Colonic mucosa (tissue), 4 donors: ENCODE data around the gene PRMT3. TPM values are rescaled to one million over a fixed set of nuclear protein-coding genes. Genes with fewer than 3 reads are reported as not detected.

ENCODE experiments used
- DNase-seq: peaks from one replicate; pipeline ENCODE4 v3.0.0-alpha.2; 2020
- H3K27ac ChIP-seq: fragments of 200-600 bp; one replicate; pipeline ENCODE4 v1.8.0; 2021
- H3K27me3 ChIP-seq: fragments of 200-600 bp; one replicate; pipeline ENCODE4 v1.8.0; 2021
- H3K36me3 ChIP-seq: fragments of 200-600 bp; one replicate; pipeline ENCODE4 v1.8.0; 2021
- H3K4me1 ChIP-seq: fragments of 200-600 bp; one replicate; pipeline ENCODE4 v1.8.0; 2021; ENCODE audit warnings: mild to moderate bottlenecking
- H3K4me3 ChIP-seq: fragments of 200-600 bp; one replicate; pipeline ENCODE4 v1.8.0; 2021
- H3K9ac ChIP-seq, 2 donors: one replicate each; pipeline ENCODE4 v1.7.0; 2013; ENCODE audit warnings: control low read depth in 2 of 2, low read depth in 2 of 2, low read length in 2 of 2
- H3K9me3 ChIP-seq: fragments of 200-600 bp; one replicate; pipeline ENCODE4 v1.8.0; 2021
- intact Hi-C: fragments of 100-400 bp; cut with DNase I; formaldehyde crosslinking; loops from one replicate; pipeline ENCODE4 v1.14.1; 2022
- total RNA-seq, 2 donors: library from RNA; stranded (reverse); fragmentation: NEBNext Ultra II Directional in 1 of 2; extraction: Animal tissue kit (Norgen Biotek cat#: 25700) in 1 of 2; gene quantifications; one replicate each; pipeline ENCODE4 v1.2.1, GENCODE V29; 2021
- TF ChIP-seq, protein P1 (sequence below): fragments of 200-600 bp; IDR thresholded peaks from one replicate; pipeline ENCODE4 v1.8.0; 2022; ENCODE audit warnings: antibody characterized with exemption, mild to moderate bottlenecking
- donor health status: healthy.
- donor health status: DM: no; HTN: no; CAD: no.
- donor health status: DM: no; HTN: no; CAD: no.

PRMT3 gene
- total RNA-seq, 2 donors from 2014 or later: 6.2 to 11.0 TPM

DNA sequence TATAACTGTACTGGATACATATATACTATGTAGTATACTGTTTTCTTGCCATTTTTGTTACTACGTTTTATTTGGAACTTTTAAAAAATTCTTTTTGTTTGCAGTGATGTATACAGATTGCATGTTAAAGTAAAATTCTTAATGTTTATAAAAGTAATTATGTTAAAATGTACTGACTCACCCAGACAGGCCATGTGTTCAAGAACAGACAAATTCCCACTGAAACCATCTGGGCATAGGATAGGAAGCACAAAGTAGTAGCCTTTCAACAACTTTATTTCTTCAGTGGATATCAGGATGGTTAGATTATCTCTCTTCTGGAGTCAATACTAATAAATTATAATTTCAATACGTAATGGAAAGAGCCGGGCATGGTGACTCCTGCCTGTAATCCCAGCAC is 19.8 kb downstream of the PRMT3 start:
- Histone ChIP-seq H3K27ac (no peak overlapping the region), H3K9me3 (no peaks in the 10 kb centered on the region), H3K27me3 (no peaks in the 10 kb centered on the region), H3K36me3 (no peaks in the 10 kb centered on the region), H3K4me3 (no peak overlapping the region), H3K4me1 (no peaks in the 10 kb centered on the region), H3K9ac (no peak overlapping the region)
- TF ChIP-seq, protein P1, sequence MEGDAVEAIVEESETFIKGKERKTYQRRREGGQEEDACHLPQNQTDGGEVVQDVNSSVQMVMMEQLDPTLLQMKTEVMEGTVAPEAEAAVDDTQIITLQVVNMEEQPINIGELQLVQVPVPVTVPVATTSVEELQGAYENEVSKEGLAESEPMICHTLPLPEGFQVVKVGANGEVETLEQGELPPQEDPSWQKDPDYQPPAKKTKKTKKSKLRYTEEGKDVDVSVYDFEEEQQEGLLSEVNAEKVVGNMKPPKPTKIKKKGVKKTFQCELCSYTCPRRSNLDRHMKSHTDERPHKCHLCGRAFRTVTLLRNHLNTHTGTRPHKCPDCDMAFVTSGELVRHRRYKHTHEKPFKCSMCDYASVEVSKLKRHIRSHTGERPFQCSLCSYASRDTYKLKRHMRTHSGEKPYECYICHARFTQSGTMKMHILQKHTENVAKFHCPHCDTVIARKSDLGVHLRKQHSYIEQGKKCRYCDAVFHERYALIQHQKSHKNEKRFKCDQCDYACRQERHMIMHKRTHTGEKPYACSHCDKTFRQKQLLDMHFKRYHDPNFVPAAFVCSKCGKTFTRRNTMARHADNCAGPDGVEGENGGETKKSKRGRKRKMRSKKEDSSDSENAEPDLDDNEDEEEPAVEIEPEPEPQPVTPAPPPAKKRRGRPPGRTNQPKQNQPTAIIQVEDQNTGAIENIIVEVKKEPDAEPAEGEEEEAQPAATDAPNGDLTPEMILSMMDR: no peak
- intact Hi-C loops: no loop called here
- DNase-seq: no peak

DNA sequence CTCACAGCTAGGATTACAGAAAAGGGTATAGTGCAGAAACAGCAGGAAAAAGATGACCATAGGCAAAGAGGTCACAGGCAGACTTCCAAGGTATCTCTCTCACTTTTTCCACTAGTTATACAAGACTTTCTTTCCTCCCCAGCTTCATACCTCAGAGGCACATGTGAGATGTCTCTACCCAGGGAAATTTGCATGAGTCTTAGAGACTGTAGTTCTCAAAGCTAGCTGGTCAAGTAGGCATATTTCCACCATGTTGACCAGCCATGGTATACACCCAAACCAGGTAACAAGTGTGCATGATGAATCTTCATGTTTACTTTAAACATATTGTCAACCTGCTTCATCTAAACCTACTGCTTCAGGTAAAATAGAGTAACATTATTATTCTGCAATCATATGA is 27.9 kb downstream of the PRMT3 start:
- H3K27ac ChIP-seq: no peak overlapping the region
- H3K9me3 ChIP-seq: no peaks in the 10 kb centered on the region
- no peaks in the 10 kb centered on the region for H3K27me3 ChIP-seq
- DNase-seq: no peak
- no peaks in the 10 kb centered on the region for H3K36me3 ChIP-seq
- H3K4me3 ChIP-seq: no peak overlapping the region
- TF ChIP-seq, protein P1: no peak
- intact Hi-C loops: no loop called here
- H3K4me1 ChIP-seq: no peaks in the 10 kb centered on the region
- no peak overlapping the region for H3K9ac ChIP-seq

DNA sequence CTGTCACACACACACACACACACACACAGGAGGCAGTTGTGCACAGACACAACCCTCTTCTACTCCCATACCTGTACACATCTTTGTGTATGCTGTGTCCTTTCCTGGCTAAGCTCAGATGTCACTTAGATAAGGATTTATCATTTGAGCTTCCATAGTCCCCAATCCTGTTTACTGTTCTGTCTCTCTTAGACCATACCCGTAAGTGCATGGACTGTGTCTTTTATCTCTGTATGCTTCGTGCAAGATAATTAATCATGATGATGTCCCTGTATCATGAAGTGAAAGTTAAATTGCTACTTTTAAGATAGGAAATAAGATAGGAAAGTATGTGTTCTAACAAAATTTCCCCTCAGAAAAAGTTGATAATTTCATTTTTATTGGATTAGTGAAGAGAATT is 30.3 kb downstream of the PRMT3 start:
- no peaks in the 10 kb centered on the region for H3K27me3 ChIP-seq
- DNase-seq: no peak
- intact Hi-C loops: no loop called here
- H3K4me3 ChIP-seq: no peak overlapping the region
- TF ChIP-seq, protein P1: no peak
- no peaks in the 10 kb centered on the region for H3K4me1 ChIP-seq
- H3K9me3 ChIP-seq: no peaks in the 10 kb centered on the region
- no peak overlapping the region for H3K27ac ChIP-seq
- H3K9ac ChIP-seq: no peak overlapping the region
- H3K36me3 ChIP-seq: no peaks in the 10 kb centered on the region

DNA sequence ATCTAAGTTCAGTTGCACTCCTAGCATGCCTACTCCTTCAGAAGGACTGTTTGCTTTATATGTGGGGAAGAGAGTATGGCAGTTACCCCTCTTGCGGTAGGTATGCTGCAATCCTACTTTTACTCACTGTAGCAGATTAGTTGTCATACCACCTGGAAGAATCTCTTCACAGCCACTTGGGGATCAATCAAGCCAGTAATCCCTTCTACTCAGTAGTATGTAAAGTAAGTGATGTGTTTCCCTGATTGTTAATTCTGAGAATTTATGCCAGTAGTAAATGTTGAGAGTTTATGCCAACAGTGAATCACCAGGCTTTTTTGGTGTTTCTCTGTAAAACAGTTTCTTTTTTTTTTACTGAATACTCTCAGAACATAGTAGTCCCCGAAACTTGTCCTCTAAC is 34.4 kb downstream of the PRMT3 start:
- Histone ChIP-seq H3K4me3 (no peak overlapping the region), H3K9ac (no peak overlapping the region), H3K27me3 (no peaks in the 10 kb centered on the region), H3K9me3 (no peaks in the 10 kb centered on the region), H3K36me3 (no peaks in the 10 kb centered on the region), H3K4me1 (no peaks in the 10 kb centered on the region), H3K27ac (no peak overlapping the region)
- TF ChIP-seq, protein P1: no peak
- DNase-seq: no peak
- intact Hi-C loops: no loop called here

DNA sequence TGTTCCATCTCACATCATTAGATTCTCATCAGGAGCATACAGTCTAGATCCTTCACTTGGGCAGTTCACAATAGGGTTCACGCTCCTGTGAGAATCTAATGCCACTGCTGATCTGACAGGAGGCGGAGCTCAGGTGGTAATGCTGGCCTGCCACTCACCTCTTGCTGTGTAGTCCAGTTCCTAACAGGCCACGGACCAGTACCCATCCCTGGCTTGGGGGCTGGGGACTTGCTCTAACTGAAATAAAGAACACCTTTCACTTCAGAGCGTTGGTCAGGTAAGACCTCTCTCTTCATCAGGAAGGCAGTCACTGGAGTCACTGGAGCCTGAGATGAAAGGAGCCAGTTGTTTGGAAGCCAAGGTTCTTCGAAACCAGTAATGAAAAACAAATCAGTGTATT is 41.7 kb downstream of the PRMT3 start:
- Histone ChIP-seq H3K36me3 (no peaks in the 10 kb centered on the region), H3K27me3 (no peaks in the 10 kb centered on the region), H3K9ac (no peak overlapping the region), H3K4me1 (no peaks in the 10 kb centered on the region), H3K4me3 (no peak overlapping the region), H3K27ac (no peak overlapping the region), H3K9me3 (no peaks in the 10 kb centered on the region)
- TF ChIP-seq, protein P1: no peak
- intact Hi-C loops: no loop called here
- no peak for DNase-seq

DNA sequence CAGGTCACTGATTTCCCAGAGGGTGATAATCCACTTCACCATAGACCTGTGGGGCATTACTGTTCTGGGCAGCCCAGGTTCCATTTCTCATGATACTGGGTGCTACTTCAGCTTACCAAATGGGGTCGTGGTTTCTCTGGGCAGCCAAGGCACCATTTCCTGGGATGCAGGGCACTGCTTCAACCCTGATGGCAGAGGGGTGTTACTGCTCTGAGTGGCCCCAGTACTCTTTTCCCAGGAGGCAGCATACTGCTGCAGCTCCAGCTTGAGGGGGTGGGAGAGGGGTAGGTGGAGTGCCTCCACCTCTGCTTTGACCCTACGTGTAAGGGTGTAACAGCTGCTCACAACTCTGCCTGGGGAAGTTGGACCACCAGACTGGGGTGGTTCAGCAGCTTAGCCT is 51.1 kb downstream of the PRMT3 start:
- no peaks in the 10 kb centered on the region for H3K4me1 ChIP-seq
- intact Hi-C loops: no loop called here
- H3K4me3 ChIP-seq: no peak overlapping the region
- no peaks in the 10 kb centered on the region for H3K36me3 ChIP-seq
- H3K9me3 ChIP-seq: no peaks in the 10 kb centered on the region
- H3K9ac ChIP-seq: no peak overlapping the region
- TF ChIP-seq, protein P1: no peak
- no peak for DNase-seq
- no peaks in the 10 kb centered on the region for H3K27me3 ChIP-seq
- H3K27ac ChIP-seq: no peak overlapping the region
